ENCODE data around the gene JAKMIP2.

DNA sequence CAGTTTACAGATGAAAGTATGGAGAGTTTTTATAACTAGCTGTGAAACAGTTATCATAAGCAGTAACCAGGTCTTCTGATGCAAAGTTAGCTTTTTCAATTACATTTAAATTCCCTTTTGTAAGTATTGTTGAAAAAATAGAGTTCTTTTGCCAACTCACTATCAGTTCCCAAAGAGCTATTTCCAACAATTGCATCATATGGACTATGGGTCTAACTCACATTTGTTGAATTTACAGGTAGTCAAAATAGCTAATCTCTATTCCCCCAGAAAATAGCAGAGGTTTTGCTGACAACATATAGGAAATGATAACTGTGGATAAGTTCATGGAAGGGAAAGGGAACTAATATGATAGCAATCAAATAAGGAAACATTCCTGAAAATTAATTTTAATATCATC lies 47.5 kb upstream of the JAKMIP2 start:
- TF ChIP-seq, protein P1, sequence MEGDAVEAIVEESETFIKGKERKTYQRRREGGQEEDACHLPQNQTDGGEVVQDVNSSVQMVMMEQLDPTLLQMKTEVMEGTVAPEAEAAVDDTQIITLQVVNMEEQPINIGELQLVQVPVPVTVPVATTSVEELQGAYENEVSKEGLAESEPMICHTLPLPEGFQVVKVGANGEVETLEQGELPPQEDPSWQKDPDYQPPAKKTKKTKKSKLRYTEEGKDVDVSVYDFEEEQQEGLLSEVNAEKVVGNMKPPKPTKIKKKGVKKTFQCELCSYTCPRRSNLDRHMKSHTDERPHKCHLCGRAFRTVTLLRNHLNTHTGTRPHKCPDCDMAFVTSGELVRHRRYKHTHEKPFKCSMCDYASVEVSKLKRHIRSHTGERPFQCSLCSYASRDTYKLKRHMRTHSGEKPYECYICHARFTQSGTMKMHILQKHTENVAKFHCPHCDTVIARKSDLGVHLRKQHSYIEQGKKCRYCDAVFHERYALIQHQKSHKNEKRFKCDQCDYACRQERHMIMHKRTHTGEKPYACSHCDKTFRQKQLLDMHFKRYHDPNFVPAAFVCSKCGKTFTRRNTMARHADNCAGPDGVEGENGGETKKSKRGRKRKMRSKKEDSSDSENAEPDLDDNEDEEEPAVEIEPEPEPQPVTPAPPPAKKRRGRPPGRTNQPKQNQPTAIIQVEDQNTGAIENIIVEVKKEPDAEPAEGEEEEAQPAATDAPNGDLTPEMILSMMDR (IDR thresholded peaks at IDR 0.05 in 4 of 5, conservative IDR thresholded peaks at IDR 0.05 in 1 of 5), result no peak
- no peak for TF ChIP-seq POLR2A (IDR thresholded peaks at IDR 0.05)

Data from gastrocnemius medialis (tissue), 4 donors.